Panc1 (cell line): Measurements from ENCODE around the gene CDKN1A. TPM values are rescaled to one million over a fixed set of nuclear protein-coding genes. Genes with fewer than 3 reads are reported as not detected.

ENCODE experiments used
- ATAC-seq: fragments of 200-7000 bp; cut with Tn5 transposase; 2 replicates; pipeline ENCODE4 v1.9.1; 2020; ENCODE audit warnings: mild to moderate bottlenecking, moderate library complexity
- BruUV-seq: library from RNA; stranded (reverse); fragments of 400-500 nt; replicated peaks from 2 replicates; lab custom pipeline; 2021; lab: Mats Ljungman, UMichigan
- CTCF ChIA-PET: fragments of 300-600 bp; sonication (Branson Sonifier 250); formaldehyde crosslinking; loops from one replicate; lab custom pipeline; 2022; ENCODE audit warnings: antibody characterized with exemption; lab: Charles Lee
- POLR2A ChIA-PET: fragments of 300-600 bp; sonication (Branson Sonifier 250); formaldehyde crosslinking; loops from one replicate; lab custom pipeline; 2022; ENCODE audit warnings: antibody characterized with exemption; lab: Charles Lee
- DNase-seq: peaks from one replicate; pipeline ENCODE4 v3.0.0-alpha.2; 2010; ENCODE audit warnings: low read depth, low spot score
- H3K27ac ChIP-seq: 2 replicates; pipeline ENCODE4 v1.5.1; 2011; ENCODE audit warnings: mild to moderate bottlenecking, low read length, inconsistent platforms
- H3K27me3 ChIP-seq: fragments of 200-500 bp; sonication (Bioruptor generic); 2 replicates; pipeline ENCODE4 v1.6.0; 2014; ENCODE audit warnings: low read length, inconsistent platforms; ENCODE audit not compliant: control insufficient read depth, insufficient read depth
- H3K36me3 ChIP-seq: fragments of 200-500 bp; sonication (Bioruptor generic); 2 replicates; pipeline ENCODE4 v1.5.1; 2014; ENCODE audit warnings: inconsistent platforms, mild to moderate bottlenecking, low read length, moderate library complexity; ENCODE audit not compliant: control insufficient read depth, insufficient read depth
- H3K4me1 ChIP-seq: 2 replicates; pipeline ENCODE4 v1.5.1; 2011; ENCODE audit warnings: inconsistent platforms, mild to moderate bottlenecking, low read length, moderate library complexity; ENCODE audit not compliant: control insufficient read depth, insufficient read depth
- H3K4me3 ChIP-seq, 2 experiments: 2 replicates each; pipeline ENCODE4 v1.5.1; 2011 to 2012; ENCODE audit warnings: low read depth in 2 of 2, low read length in 2 of 2, mild to moderate bottlenecking in 2 of 2, inconsistent platforms in 1 of 2, moderate library complexity in 1 of 2
- H3K9me3 ChIP-seq: fragments of 200-500 bp; sonication (Bioruptor generic); 2 replicates; pipeline ENCODE4 v1.5.1; 2014; ENCODE audit warnings: low read depth, mild to moderate bottlenecking, inconsistent platforms, low read length, moderate library complexity; ENCODE audit not compliant: control insufficient read depth, insufficient read depth
- CTCF ChIP-seq: fragments of 450-650 bp; IDR thresholded peaks from 2 replicates; pipeline ENCODE4 v1.5.1; 2017; ENCODE audit warnings: mild to moderate bottlenecking
- POLR2AphosphoS5 ChIP-seq: IDR thresholded peaks from 2 replicates; pipeline ENCODE4 v1.6.1; 2012; ENCODE audit warnings: mild to moderate bottlenecking, low read depth, low read length, moderate library complexity
- REST ChIP-seq, 2 experiments: IDR thresholded peaks; 2 replicates each; pipeline ENCODE4 v1.6.1; 2011 to 2012; ENCODE audit warnings: low read depth in 2 of 2, control low read depth in 1 of 2, low read length in 1 of 2, mild to moderate bottlenecking in 1 of 2, moderate library complexity in 1 of 2; ENCODE audit not compliant: insufficient read depth in 1 of 2
- SIN3A ChIP-seq: IDR thresholded peaks from 2 replicates; pipeline ENCODE4 v1.6.1; 2012; ENCODE audit warnings: low read depth, mild to moderate bottlenecking, low read length, moderate library complexity, borderline replicate concordance; ENCODE audit not compliant: insufficient read depth
- TCF7L2 ChIP-seq: IDR thresholded peaks from 2 replicates; pipeline ENCODE4 v1.6.1; 2011; ENCODE audit warnings: mild to moderate bottlenecking, low read depth, low read length, inconsistent platforms
- in situ Hi-C: cut with HindIII; loops from 2 replicates; pipeline ENCODE4 v1.10.0; 2016; ENCODE audit warnings: low sequenced_read_pairs, low pct_unique_long_range_greater_than_20kb
- intact Hi-C: fragments of 100-400 bp; cut with micrococcal nuclease; formaldehyde crosslinking; loops from one replicate; pipeline ENCODE4 v1.10.0; 2022; ENCODE audit not compliant: unreplicated experiment
- total RNA-seq: library from RNA; stranded (reverse); gene quantifications from one replicate; pipeline ENCODE4 v1.2.1, GENCODE V29; 2021; ENCODE audit not compliant: unreplicated experiment

CDKN1A gene
- total RNA-seq, 1 experiment from 2014 or later, result 46.2 TPM

GRCh38 chr6:36655085-36655724, 23.3 kb upstream of the CDKN1A start:
- Histone ChIP-seq H3K27me3 (no peaks in the 10 kb centered on the region; the same call in 1 of the 2 replicates), H3K4me3 (no peak overlapping the region), H3K9me3 (no peaks in the 10 kb centered on the region), H3K27ac (no peak overlapping the region), H3K36me3 (no peaks in the 10 kb centered on the region), H3K4me1 (no peaks in the 10 kb centered on the region)
- BruUV-seq, result no TSS peak
- no peak for DNase-seq
- in situ Hi-C loops, result no loop called here
- ChIA-PET CTCF (interaction anchor here (0.7 kb wide), 1 partner anchor 41 kb away, joined by 12 read pairs; no protein-coding TSS in a partner anchor), POLR2A (interaction anchor here (0.7 kb wide), 1 partner anchor 41 kb away, joined by 8 read pairs; no protein-coding TSS in a partner anchor)
- TF ChIP-seq SIN3A, result no peak
- no peak for TF ChIP-seq REST (IDR thresholded peaks at IDR 0.05; ENCODE audit: insufficient read depth in 1 of 2, low read depth in 2 of 2, low read length in 1 of 2)
- no peak for TF ChIP-seq CTCF
- TF ChIP-seq TCF7L2, result no peak
- TF ChIP-seq POLR2AphosphoS5, result no peak
- intact Hi-C loops, result no loop called here
- no peak for ATAC-seq

- no peaks in the 10 kb centered on the region; the same call in 1 of the 2 replicates for H3K27me3 ChIP-seq
- BruUV-seq, result no TSS peak
- in situ Hi-C loops, result no loop called here
- intact Hi-C loops, result no loop called here
- H3K4me3 ChIP-seq, result no peak overlapping the region
- TF ChIP-seq POLR2AphosphoS5 (no peak), TCF7L2 (no peak), REST (IDR thresholded peaks at IDR 0.05; ENCODE audit: insufficient read depth in 1 of 2, low read depth in 2 of 2, low read length in 1 of 2) (no peak), SIN3A (no peak), CTCF (no peak)
- H3K36me3 ChIP-seq, result no peaks in the 10 kb centered on the region
- ChIA-PET CTCF (no interaction called here), POLR2A (no interaction called here)
- H3K9me3 ChIP-seq, result no peaks in the 10 kb centered on the region
- DNase-seq (no peak), ATAC-seq (no peak)
- H3K4me1 ChIP-seq, result no peaks in the 10 kb centered on the region
- H3K27ac ChIP-seq, result no peak overlapping the region
Observed at GRCh38 chr6:36656441-36656840, 22.1 kb upstream of the CDKN1A start.
